ENCODE results near the gene INF2.
A peak's percentile ranks its signal among the peaks of the same experiment; 100 is the strongest.

INF2 gene

GRCh38 chr14:104708606-104709268 lies 19.3 kb downstream of the INF2 start:
- DNase-seq (ENCODE audit: low read depth), result peak; percentile 60
- no peak overlapping the region for H3K4me3 ChIP-seq (ENCODE audit: low read length)
- TF ChIP-seq, protein P1, sequence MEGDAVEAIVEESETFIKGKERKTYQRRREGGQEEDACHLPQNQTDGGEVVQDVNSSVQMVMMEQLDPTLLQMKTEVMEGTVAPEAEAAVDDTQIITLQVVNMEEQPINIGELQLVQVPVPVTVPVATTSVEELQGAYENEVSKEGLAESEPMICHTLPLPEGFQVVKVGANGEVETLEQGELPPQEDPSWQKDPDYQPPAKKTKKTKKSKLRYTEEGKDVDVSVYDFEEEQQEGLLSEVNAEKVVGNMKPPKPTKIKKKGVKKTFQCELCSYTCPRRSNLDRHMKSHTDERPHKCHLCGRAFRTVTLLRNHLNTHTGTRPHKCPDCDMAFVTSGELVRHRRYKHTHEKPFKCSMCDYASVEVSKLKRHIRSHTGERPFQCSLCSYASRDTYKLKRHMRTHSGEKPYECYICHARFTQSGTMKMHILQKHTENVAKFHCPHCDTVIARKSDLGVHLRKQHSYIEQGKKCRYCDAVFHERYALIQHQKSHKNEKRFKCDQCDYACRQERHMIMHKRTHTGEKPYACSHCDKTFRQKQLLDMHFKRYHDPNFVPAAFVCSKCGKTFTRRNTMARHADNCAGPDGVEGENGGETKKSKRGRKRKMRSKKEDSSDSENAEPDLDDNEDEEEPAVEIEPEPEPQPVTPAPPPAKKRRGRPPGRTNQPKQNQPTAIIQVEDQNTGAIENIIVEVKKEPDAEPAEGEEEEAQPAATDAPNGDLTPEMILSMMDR (IDR thresholded peaks at IDR 0.05; ENCODE audit: insufficient read depth, low read depth, low read length, missing control alignments), result peak; percentile 91

DNA sequence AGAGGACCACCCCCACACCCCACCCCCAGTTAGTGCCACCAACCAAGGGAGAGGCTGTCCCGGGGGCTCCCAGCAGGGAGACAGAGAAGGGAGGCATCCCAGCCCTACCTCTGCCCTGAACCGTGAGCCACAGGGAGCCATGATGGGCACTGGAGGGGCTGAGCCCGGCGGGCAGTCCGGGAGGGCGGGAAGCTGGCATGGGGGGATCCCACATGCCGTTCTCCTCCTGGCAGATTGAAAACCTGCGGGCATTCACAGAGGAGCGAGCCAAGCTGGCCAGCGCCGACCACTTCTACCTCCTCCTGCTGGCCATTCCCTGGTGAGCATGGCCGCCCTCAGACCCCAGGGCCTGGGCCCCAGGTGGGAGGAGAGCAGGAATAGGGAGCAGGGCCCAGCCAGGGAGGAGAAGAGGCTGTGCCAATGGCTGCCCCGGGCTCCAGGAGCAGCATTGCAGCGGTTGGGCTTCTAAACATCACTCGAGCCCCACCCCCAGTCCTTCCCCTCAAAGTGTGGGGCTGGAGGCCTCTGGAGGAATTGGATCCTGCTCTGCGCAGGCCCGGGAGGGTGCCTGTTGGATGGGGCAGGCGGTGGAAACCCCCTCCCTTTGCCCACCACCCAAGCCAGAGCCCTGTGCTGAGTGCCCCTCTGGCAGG lies 20.1 kb downstream of the INF2 start:
- TF ChIP-seq, protein P1 (IDR thresholded peaks at IDR 0.05; ENCODE audit: insufficient read depth, low read depth, low read length, missing control alignments), result no peak
- no peak for DNase-seq (ENCODE audit: low read depth)

GRCh38 chr14:104710071-104710735 lies 20.8 kb downstream of the INF2 start:
- TF ChIP-seq, protein P1 (IDR thresholded peaks at IDR 0.05; ENCODE audit: insufficient read depth, low read depth, low read length, missing control alignments), result no peak
- no peak for DNase-seq (ENCODE audit: low read depth)
- H3K4me3 ChIP-seq (ENCODE audit: low read length), result no peak overlapping the region

More for the DNA sequence above, 20.1 kb downstream of the INF2 start:
- no peak overlapping the region for H3K4me3 ChIP-seq (ENCODE audit: low read length)

GRCh38 chr14:104712881-104713734 lies 23.7 kb downstream of the INF2 start:
- no peak for DNase-seq (ENCODE audit: low read depth)
- H3K4me3 ChIP-seq (ENCODE audit: low read length), result no peak overlapping the region
- TF ChIP-seq, protein P1 (IDR thresholded peaks at IDR 0.05; ENCODE audit: insufficient read depth, low read depth, low read length, missing control alignments), result no peak

DNA sequence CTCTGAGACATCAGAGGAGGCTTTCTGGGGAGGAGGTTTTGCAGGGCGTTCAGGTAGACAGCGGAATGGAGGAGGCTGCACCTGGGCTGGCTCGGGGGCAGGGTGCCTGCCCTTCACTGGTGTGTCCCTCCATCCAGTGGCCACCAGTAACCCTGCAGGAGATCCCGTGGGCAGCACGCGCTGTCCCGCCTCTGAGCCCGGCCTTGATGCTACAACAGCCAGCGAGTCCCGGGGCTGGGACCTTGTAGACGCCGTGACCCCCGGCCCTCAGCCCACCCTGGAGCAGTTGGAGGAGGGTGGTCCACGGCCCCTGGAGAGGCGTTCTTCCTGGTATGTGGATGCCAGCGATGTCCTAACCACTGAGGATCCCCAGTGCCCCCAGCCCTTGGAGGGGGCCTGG lies 24.6 kb downstream of the INF2 start:
- DNase-seq (ENCODE audit: low read depth), result no peak
- TF ChIP-seq, protein P1 (IDR thresholded peaks at IDR 0.05; ENCODE audit: insufficient read depth, low read depth, low read length, missing control alignments), result no peak
- no peak overlapping the region for H3K4me3 ChIP-seq (ENCODE audit: low read length)

DNA sequence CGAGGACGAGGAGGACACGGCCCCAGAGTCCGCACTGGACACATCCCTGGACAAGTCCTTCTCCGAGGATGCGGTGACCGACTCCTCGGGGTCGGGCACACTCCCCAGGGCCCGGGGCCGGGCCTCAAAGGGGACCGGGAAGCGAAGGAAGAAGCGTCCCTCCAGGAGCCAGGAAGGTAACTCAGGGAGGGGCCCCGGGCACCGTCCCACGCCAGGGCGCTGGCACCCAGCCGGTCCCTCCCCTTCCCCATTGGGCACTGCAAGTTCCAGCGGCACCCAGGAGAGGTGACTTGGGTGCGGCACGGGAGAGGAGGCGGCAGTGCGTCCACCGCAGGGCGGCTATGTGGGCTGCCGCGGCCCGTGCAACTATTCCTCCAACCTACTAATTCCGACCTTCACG lies 25.3 kb downstream of the INF2 start:
- TF ChIP-seq, protein P1 (IDR thresholded peaks at IDR 0.05; ENCODE audit: insufficient read depth, low read depth, low read length, missing control alignments), result no peak
- H3K4me3 ChIP-seq (ENCODE audit: low read length), result no peak overlapping the region
- DNase-seq (ENCODE audit: low read depth), result no peak
